Measurements from ENCODE around the gene SYT2. TPM values are rescaled to one million over a fixed set of nuclear protein-coding genes. Genes with fewer than 3 reads are reported as not detected.

SYT2 gene
- total and polyA plus RNA-seq, 10 donors, result under 0.01 to 0.14 (median 0.03) TPM; not detected in 3

DNA sequence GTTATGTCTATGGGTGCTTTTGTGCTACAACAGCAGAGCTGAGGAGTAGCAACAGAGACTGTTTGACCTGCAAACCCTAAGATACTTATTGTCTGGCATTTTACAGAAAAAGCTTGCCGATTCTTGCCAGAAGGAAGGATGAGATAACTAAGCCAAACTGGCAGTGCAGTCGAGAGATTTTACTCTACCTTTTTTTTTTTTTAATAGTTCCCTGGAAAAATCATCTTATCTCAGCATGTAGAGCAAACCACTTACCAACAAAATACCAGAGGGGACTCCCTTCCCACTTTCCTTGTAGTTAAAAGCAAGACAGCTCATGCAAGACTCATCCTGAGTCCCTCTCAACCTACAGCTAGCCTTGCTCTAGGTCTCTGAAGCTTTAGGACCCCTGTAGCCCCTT is 132.9 kb downstream of the SYT2 start:
- Histone ChIP-seq H3K4me1 (peaks cover 0 to 38% (median 0%) of the 10 kb centered on the region in 6 donors), H3K9me3 (no peaks in the 10 kb centered on the region), H3K36me3 (peaks cover 0 to 89% (median 27%) of the 10 kb centered on the region in 6 donors), H3K4me3 (no peak overlapping the region), H3K27me3 (replicated peaks in 1 of 7) (no peaks in the 10 kb centered on the region), H3K27ac (peak overlapping the region in 1 of 8 donors; percentile 35)
- intact Hi-C loops (cut with DNase I; ENCODE audit: low total_unique reads), result no loop called here
- no peak for DNase-seq
- WGBS, 5 donors, result 55 to 76% (median 61%) methylated on average over 2 of the region's 2 CpGs
- TF ChIP-seq POLR2A (IDR thresholded peaks at IDR 0.05) (no peak), POLR2AphosphoS5 (IDR thresholded peaks at IDR 0.05) (no peak), CTCF (IDR thresholded peaks at IDR 0.05 in 8 of 11, conservative IDR thresholded peaks at IDR 0.05 in 3 of 11) (no peak)

DNA sequence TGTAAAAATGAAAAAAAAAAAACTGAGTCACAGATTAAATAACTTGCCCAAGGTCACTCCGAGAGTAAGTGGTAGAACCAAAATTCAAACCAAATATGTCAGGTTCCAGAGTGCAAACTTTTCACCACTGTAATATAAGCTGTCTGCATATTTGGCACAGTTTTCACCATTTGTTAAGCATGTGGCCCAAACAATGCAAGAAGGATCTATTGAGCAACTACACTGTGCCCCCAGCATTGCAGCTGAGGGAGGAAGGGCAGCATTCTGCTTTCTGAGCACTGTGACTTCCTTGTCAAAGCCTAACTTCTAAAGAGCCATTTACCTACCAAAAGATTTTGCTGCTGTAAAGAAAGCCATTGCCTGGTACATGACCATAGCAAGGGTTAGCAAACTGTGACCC is 133.4 kb downstream of the SYT2 start:
- TF ChIP-seq CTCF (IDR thresholded peaks at IDR 0.05 in 8 of 11, conservative IDR thresholded peaks at IDR 0.05 in 3 of 11), result no peak
- peak in 1 of 3 donors; percentile 14 for TF ChIP-seq POLR2AphosphoS5 (IDR thresholded peaks at IDR 0.05)
- H3K27me3 ChIP-seq (replicated peaks in 1 of 7), result no peaks in the 10 kb centered on the region
- no peak overlapping the region for H3K4me3 ChIP-seq
- no peaks in the 10 kb centered on the region for H3K9me3 ChIP-seq
- no peak for DNase-seq
- intact Hi-C loops (cut with DNase I; ENCODE audit: low total_unique reads), result no loop called here
- H3K36me3 ChIP-seq, result peaks cover 0 to 89% (median 25%) of the 10 kb centered on the region in 6 donors
- 66 to 83% (median 78%) methylated on average over 1 of the region's 1 CpG for WGBS, 5 donors
- H3K27ac ChIP-seq, result peak overlapping the region in 1 of 8 donors; percentile 13
- peaks cover 0 to 38% (median 0%) of the 10 kb centered on the region in 6 donors for H3K4me1 ChIP-seq

DNA sequence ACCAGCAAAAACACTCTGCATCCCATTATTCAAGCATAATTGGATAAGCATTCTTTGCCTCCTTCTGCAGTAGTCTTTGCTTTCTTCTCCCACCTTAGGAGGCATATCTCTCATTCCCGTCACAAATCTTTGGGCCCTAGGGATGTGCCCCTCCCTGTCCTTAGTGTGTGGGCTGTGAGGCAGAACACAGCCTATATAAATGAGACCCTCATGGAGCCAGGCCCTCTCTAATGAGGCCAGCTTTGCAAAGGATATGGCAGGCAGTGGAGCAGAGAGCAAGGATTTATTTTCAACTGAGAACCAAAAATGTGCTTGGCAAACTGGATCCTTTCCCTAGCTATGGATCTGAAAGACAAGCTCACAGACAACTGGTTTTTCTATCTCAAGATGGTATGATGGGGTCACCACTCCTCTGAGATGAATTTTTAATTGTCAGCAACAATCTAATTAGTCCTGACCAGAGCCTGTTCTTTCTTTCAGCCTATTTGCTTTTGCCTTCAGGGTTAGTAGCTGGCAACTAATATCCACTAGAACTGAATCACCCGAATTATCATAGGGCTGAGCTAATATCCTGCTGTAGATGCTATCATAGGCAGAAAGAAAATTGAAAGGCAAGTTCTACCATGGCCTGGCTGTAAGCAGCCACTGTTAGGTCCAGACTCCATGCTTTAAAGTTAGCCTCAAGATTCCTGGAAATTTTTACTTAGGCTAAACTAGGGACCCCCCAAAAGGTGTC is 134.2 kb downstream of the SYT2 start:
- H3K4me3 ChIP-seq, result no peak overlapping the region
- peak overlapping the region in 2 of 8 donors; percentile 2 to 5 for H3K27ac ChIP-seq
- no peaks in the 10 kb centered on the region for H3K27me3 ChIP-seq (replicated peaks in 1 of 7)
- peaks cover 0 to 86% (median 19%) of the 10 kb centered on the region in 6 donors for H3K36me3 ChIP-seq
- no peak for DNase-seq
- 77 to 91% (median 85%) methylated on average over 2 of the region's 2 CpGs for WGBS, 5 donors
- intact Hi-C loops (cut with DNase I; ENCODE audit: low total_unique reads), result no loop called here
- TF ChIP-seq POLR2AphosphoS5 (IDR thresholded peaks at IDR 0.05), result no peak
- TF ChIP-seq CTCF (IDR thresholded peaks at IDR 0.05 in 8 of 11, conservative IDR thresholded peaks at IDR 0.05 in 3 of 11), result no peak
- no peak for TF ChIP-seq POLR2A (IDR thresholded peaks at IDR 0.05)
- H3K9me3 ChIP-seq, result no peaks in the 10 kb centered on the region
- H3K4me1 ChIP-seq, result peaks cover 0 to 38% (median 0%) of the 10 kb centered on the region in 6 donors

DNA sequence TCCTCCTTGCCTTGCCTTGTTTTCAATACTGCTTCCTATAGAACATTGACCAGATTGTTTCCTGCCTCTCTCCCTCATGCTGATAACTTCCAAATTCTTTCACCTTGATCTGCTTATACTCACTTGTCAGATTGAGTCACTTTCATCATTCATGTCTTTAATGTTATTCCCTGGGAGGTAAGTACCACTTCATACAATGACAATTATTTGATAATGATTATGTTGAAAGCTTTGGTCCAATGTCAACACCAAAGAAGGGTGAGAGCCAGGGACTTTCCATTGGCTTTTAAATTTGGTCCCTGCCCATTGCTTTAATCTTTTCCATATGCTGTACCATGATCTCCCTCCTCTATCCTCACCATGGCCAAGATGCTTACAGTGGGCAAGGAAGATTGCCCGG is 137.4 kb downstream of the SYT2 start:
- H3K4me1 ChIP-seq, result peaks cover 0 to 29% (median 0%) of the 10 kb centered on the region in 6 donors
- no peak for TF ChIP-seq POLR2AphosphoS5 (IDR thresholded peaks at IDR 0.05)
- TF ChIP-seq CTCF (IDR thresholded peaks at IDR 0.05 in 8 of 11, conservative IDR thresholded peaks at IDR 0.05 in 3 of 11), result no peak
- TF ChIP-seq POLR2A (IDR thresholded peaks at IDR 0.05), result no peak
- no peaks in the 10 kb centered on the region for H3K9me3 ChIP-seq
- H3K4me3 ChIP-seq, result no peak overlapping the region
- H3K27ac ChIP-seq, result no peak overlapping the region
- intact Hi-C loops (cut with DNase I; ENCODE audit: low total_unique reads), result no loop called here
- H3K36me3 ChIP-seq, result peaks cover 0 to 89% (median 20%) of the 10 kb centered on the region in 6 donors
- no peak for DNase-seq
- H3K27me3 ChIP-seq (replicated peaks in 1 of 7), result no peaks in the 10 kb centered on the region
- 77 to 93% (median 84%) methylated on average over 1 of the region's 1 CpG for WGBS, 5 donors

All from spleen (tissue), 11 donors.